ENCODE data around the gene CLDN4.
A peak's percentile ranks its signal among the peaks of the same experiment; 100 is the strongest.
"Not testable (repeated sequence)": the region's sequence is repeated elsewhere in the genome, so short reads cannot be mapped to it uniquely, and the experiment has no call there.

The CLDN4 gene

GRCh38 chr7:73823873-73824592 lies 6.8 kb upstream of the CLDN4 start:
- DNase-seq: no peak

DNA sequence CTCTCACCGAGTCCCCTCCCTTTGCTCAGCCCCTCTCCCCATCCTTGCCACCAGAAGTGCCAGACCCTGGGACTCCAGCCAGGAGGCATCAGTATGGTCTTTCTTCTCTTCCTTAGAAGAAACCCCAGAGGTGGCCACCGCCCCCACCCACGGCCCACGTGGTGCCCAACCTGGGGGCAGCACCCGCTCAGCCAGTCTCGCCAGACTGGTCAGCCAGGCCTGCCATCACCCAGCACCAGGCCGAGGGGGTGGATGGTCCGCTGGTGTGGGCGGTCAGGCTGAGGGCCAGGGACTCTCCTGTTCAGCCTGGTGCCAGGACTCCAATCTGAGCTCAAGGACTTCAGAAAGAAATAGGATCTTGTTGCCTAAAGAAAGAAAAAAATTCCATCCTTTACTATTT lies 5.8 kb upstream of the CLDN4 start:
- no peak for DNase-seq

DNA sequence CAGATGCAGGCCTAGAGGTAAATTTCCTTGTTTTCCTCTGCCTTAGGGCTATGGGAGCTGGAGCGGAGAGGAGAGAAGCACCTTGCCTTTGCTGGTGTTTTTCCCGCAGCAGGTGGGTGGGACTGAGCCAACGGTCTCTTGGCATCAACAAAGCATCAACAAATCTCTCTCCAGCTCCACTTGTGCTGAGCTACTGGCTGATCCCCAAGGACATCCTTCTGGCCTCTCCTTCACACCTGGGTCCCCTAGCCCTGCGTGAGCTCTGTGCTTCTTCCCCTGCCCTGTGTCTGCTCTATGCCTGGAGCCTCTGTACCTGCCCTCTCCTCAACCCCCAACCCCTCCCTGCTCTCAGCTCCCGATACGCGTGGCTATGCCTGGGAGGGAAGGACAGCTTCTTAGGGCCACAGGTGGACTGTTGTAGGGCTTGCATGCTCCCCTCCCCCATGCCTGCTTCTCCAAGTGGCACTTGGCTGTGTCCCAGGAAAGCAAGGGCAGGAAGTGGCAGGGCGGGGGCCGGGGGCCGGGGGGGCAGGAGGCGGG lies 3.2 kb upstream of the CLDN4 start:
- peak; percentile 56 for DNase-seq

DNA sequence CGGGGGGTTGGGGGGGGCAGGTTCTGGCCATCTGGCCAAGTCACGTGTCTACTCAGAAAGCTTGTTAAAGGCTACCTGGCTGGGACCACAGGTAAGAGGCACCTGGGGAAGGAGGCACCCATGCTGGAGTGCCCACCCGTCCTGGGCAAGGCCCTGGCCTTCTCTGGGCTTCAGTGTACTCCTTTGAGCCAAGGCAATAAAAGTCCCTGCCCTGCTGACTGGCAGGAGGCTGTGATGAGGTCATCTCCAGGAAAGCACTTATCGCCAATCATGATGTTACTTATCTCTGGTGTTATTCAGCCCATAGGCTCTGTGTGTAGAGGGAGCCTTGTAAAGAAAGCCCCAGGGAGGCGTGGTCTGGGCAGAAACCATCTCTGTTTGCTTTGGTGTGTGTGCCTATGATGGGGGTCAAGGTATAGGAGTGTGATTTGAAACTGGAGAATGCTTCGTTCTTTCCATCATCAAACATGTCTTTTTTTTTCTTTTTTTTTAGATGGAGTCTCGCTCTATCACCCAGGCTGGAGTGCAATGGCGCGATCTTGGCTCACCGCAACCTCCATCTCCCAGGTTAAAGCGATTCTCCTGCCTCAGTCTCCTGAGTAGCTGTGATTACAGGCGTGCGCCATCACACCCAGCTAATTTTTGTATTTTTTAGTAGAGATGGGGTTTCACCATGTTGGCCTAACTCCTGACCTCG lies 2.5 kb upstream of the CLDN4 start:
- peak; percentile 68 for DNase-seq

- DNase-seq: no peak
Observed at GRCh38 chr7:73828972-73829371, 1.8 kb upstream of the CLDN4 start.

- DNase-seq: no peak
Observed at GRCh38 chr7:73829505-73829904, 1.3 kb upstream of the CLDN4 start.

DNA sequence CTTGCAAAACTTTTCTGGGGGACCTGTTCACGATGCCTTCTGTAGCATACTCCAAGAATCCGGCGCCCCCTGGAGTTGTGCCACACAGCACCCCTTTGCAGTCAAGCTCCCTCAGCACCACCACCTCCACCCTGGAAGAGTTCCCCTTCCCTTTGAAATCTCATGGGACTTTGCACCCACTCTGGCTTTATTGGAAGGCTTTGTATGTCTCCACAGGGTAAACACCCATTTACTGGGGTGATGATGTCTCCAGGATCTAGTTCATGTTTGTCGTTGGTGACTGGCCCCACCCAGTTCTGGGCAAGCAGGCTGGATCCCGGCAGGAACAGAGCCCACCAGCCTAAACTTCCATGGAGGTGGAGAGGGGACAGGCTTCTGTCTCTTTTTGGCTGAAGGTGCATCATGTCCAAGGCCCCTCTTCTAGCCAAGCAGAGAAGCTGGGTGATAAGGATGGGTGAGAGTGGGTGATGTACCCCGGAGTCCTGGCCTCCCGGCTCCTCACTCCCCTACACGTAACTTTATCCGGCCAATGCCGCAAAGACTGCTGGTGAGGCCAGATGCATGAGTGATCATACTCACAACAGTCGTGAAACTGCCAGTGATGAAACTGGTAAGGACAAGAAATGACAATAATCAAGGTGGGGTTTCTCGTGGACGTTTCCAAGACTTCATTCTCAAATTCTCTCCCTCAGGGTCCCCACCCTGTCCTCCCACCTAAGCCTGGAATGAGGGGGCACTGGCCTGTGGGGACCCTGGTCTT lies 695 bp upstream of the CLDN4 start:
- DNase-seq: no peak

DNA sequence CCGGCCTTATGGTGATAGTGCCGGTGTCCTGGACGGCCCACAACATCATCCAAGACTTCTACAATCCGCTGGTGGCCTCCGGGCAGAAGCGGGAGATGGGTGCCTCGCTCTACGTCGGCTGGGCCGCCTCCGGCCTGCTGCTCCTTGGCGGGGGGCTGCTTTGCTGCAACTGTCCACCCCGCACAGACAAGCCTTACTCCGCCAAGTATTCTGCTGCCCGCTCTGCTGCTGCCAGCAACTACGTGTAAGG lies 713 bp downstream of the CLDN4 start:
- no peak for DNase-seq

GRCh38 chr7:73831834-73832651 lies 1.2 kb downstream of the CLDN4 start:
- DNase-seq: peak; percentile 39

GRCh38 chr7:73832806-73833205 lies 2.0 kb downstream of the CLDN4 start:
- DNase-seq: no peak

GRCh38 chr7:73833251-73833919 lies 2.6 kb downstream of the CLDN4 start:
- no peak for DNase-seq

- DNase-seq: no peak
Observed at GRCh38 chr7:73834626-73835191, 3.9 kb downstream of the CLDN4 start.

- not testable (repeated sequence) for DNase-seq
Observed at GRCh38 chr7:73837167-73837566, 6.4 kb downstream of the CLDN4 start.

- no peak for DNase-seq
Observed at GRCh38 chr7:73838642-73839041, 7.8 kb downstream of the CLDN4 start.

DNA sequence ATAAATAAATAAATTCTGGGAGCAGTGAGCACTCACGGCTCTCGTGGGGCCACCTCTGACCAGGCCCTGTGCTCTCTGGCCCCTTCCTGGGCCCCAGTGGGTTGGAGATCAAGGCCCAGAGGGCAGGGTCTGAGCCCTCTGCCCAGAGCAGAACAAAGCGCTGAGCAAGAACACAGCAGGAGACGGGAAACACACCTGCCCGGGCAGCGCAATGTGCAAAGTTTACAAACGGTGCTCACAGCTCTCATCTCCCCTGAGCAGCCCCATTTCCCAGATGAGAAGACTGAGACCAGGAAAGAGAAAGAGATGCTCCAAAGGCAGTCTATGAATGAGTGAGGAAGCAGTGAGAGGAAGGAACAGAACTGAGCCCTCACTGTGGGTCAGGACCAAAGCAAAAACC lies 8.5 kb downstream of the CLDN4 start:
- DNase-seq: no peak

DNA sequence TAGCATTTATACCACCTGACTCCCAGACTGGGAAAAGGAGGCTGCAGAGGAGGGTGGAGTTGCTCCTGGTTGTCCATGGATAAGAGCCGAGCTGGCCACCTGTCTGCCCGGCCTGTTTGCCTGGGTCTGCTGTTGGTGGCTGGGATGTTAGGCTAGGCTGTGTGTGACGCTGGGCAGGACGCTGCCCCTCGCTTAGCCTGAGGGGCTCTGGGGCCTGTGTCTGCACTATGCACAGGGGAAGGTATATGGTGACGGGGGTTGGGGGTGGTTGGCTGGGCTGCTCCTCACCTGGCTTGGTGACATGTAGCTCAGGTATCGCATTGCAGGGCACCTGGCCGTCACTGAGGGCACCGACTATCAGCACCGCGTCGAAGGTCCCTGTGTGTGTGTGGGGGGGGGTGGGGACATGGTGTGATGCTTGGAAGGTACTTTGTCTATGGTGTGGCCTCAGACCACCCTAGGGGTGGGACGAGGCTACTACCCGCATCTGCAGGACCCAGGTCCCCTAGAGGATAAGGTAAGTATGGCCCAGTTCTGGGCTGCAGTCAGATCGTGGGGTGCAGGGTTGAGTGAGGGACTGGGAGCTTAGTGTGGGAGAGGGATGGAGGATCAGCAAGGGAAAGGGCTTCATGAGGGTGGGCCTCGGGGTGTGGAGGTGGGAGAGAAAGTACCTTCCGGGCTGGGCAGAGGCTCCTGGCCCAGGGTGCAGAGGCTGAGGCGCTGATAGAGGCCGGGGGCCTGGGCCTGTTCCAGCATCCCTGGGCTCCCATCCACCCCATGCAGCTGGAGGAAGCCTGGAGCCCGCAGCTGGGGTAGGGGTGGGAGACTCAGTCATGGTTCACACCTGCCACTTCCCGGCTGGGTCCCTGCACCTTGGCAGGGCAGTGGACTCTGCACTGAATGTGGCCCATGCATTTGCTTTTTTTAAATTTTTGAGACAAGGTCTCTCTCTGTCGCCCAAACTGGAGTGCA lies 9.2 kb downstream of the CLDN4 start:
- no peak for DNase-seq

DNA sequence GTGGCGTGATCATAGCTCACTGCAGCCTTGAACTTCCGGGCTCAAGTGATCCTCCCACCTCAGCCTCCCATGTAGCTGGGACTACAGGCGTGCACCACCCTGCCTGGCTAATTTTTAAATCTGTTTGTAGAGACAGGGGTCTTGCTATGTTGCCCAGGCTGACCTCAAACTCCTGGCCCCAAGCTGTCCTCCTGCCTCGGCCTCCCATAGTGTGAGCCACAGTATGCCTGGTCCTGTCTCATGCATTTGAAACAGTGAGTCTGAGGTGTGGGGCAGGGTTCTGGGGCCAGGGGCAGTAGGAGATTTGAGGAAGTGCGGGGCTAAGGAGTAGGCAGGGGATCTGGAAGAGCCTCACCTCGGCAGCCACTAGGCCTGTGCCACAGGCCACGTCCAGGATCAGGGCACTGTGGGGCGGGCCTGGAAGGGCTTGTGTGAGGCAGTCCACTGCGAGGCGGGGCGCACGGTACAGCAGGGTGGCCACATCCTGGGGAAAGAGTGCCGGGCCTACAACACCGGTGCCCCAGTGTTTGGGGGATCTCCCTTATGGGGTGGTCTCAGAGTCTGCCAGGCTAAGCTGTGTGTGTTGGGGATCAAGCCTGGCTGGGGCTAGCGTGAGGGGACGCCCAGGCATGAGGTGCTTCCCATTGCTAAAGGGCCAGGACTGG lies 10.1 kb downstream of the CLDN4 start:
- no peak for DNase-seq

DNA sequence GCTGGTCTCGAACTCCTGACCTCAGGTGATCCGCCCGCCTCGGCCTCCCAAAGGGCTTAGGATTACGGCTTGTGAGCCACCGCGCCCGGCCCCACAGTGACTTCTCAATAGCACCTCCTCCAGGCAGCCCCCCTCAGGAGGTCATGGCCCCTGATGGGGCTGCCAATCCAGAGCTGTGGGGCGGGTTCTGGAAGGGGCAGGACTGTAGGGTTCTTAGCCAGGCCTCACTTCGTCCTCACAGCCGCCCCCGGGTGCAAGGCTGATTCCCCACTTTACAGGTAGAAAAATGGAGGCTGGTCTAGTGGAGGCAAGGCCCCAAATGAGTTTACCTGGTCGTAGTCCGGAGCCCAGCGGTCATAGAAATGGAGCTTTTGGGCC lies 10.9 kb downstream of the CLDN4 start:
- no peak for DNase-seq

DNA sequence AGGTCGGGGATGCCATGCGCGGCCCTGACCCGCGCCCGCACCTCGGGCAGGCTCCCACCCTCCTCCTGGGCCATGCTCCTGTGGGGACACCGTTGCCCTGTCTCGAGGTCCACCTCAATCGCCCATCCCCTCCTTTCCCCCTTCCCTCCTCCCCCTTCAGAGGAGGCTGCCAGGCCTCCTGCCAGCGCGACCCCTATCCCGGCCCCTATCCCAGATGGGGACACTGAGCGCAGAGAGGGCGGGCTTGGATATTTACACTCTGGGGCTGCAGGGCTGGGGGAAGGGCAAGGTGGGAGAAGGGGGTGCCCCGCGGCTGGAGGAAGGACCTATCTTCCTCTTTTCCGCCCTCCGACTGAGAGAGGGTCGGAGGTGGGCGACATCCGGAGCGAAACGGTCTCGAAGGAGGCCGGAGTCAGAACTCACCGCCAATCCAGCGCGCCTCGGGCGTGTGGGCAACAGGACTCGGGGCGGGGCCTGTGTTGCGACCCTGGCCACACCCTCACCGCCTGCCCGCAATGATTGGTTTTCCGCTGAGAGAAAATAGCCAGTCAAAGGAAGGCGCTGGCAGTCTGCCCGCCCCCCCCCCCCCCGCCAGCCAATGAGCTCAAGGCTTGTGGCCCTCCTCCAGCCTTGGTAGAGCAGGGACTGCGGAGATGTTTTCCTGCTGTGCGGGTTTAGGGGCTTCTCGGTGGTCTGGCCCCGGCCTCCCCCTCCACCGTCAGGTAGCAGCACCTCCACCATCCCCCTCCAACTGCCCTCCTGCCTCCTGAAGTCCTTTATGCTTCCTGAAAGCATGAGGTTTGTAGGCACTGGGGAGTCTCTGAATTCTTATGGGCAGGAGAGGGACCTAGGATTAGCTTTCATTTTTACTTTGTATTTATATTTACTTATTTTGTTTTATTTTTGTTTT lies 11.5 kb downstream of the CLDN4 start, which contains the start of gene METTL27:
Gene METTL27, minus strand, starts transcription at position 450 of the 910 bp plus-strand sequence. Its CDS starts 376 bp downstream, at position 74.
- DNase-seq: peak; percentile 95

Measured in NCI-H2227 treated with DMSO at 0.1 percent for 48 hours (cell line).